OCI-LY1 (cell line): ENCODE results near the gene ZNF610.
"Not testable (repeated sequence)": the region's sequence is repeated elsewhere in the genome, so short reads cannot be mapped to it uniquely, and the experiment has no call there.

ENCODE experiments used
- EZH2 ChIP-seq: fragments of 200-600 bp; sonication (generic), shearing (Covaris generic); IDR thresholded peaks from 2 replicates; pipeline ENCODE4 v1.8.0; 2017; ENCODE audit warnings: borderline replicate concordance, mixed run types, mild to moderate bottlenecking, antibody characterized with exemption, low read length, moderate library complexity, mixed read lengths
- TF ChIP-seq, protein P1 (sequence below): fragments of 200-600 bp; sonication (generic), shearing (Covaris generic); IDR thresholded peaks from 2 replicates; pipeline ENCODE4 v1.5.1; 2017; ENCODE audit warnings: mild to moderate bottlenecking, antibody characterized with exemption, low read length, moderate library complexity, mixed read lengths

GRCh38 chr19:52339022-52339421 is 3.0 kb downstream of the ZNF610 start:
- TF ChIP-seq, protein P1, sequence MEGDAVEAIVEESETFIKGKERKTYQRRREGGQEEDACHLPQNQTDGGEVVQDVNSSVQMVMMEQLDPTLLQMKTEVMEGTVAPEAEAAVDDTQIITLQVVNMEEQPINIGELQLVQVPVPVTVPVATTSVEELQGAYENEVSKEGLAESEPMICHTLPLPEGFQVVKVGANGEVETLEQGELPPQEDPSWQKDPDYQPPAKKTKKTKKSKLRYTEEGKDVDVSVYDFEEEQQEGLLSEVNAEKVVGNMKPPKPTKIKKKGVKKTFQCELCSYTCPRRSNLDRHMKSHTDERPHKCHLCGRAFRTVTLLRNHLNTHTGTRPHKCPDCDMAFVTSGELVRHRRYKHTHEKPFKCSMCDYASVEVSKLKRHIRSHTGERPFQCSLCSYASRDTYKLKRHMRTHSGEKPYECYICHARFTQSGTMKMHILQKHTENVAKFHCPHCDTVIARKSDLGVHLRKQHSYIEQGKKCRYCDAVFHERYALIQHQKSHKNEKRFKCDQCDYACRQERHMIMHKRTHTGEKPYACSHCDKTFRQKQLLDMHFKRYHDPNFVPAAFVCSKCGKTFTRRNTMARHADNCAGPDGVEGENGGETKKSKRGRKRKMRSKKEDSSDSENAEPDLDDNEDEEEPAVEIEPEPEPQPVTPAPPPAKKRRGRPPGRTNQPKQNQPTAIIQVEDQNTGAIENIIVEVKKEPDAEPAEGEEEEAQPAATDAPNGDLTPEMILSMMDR: not testable (repeated sequence)
- not testable (repeated sequence) for TF ChIP-seq EZH2
